ENCODE results near the gene SLC30A9. TPM values are rescaled to one million over a fixed set of nuclear protein-coding genes. Genes with fewer than 3 reads are reported as not detected.

The SLC30A9 gene
- total and polyA plus RNA-seq, 2 experiments from 2014 or later = 67.3 to 74.6 TPM

- TF ChIP-seq CTCF (conservative IDR thresholded peaks at IDR 0.05; ENCODE audit: low read depth in 2 of 2) (no peak), ZNF331 (CRISPR knock-in tag; IDR thresholded peaks at IDR 0.05; ENCODE audit: low read depth) (no peak), JUNB (IDR thresholded peaks at IDR 0.05; ENCODE audit: unreplicated experiment) (no peak)
- TF ChIP-seq, protein P1, sequence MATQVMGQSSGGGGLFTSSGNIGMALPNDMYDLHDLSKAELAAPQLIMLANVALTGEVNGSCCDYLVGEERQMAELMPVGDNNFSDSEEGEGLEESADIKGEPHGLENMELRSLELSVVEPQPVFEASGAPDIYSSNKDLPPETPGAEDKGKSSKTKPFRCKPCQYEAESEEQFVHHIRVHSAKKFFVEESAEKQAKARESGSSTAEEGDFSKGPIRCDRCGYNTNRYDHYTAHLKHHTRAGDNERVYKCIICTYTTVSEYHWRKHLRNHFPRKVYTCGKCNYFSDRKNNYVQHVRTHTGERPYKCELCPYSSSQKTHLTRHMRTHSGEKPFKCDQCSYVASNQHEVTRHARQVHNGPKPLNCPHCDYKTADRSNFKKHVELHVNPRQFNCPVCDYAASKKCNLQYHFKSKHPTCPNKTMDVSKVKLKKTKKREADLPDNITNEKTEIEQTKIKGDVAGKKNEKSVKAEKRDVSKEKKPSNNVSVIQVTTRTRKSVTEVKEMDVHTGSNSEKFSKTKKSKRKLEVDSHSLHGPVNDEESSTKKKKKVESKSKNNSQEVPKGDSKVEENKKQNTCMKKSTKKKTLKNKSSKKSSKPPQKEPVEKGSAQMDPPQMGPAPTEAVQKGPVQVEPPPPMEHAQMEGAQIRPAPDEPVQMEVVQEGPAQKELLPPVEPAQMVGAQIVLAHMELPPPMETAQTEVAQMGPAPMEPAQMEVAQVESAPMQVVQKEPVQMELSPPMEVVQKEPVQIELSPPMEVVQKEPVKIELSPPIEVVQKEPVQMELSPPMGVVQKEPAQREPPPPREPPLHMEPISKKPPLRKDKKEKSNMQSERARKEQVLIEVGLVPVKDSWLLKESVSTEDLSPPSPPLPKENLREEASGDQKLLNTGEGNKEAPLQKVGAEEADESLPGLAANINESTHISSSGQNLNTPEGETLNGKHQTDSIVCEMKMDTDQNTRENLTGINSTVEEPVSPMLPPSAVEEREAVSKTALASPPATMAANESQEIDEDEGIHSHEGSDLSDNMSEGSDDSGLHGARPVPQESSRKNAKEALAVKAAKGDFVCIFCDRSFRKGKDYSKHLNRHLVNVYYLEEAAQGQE (IDR thresholded peaks at IDR 0.05; ENCODE audit: unreplicated experiment) = no peak
- TF ChIP-seq, protein P2, sequence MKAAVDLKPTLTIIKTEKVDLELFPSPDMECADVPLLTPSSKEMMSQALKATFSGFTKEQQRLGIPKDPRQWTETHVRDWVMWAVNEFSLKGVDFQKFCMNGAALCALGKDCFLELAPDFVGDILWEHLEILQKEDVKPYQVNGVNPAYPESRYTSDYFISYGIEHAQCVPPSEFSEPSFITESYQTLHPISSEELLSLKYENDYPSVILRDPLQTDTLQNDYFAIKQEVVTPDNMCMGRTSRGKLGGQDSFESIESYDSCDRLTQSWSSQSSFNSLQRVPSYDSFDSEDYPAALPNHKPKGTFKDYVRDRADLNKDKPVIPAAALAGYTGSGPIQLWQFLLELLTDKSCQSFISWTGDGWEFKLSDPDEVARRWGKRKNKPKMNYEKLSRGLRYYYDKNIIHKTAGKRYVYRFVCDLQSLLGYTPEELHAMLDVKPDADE (IDR thresholded peaks at IDR 0.05) = no peak
These were observed 98.1 kb downstream of the SLC30A9 start (continued) for GRCh38 chr4:42088386-42088785.

GRCh38 chr4:42101446-42101975 is 111.2 kb downstream of the SLC30A9 start:
- Mint-ChIP-seq H3K4me1 (no peaks in the 10 kb centered on the region), H3K4me3 (no peak overlapping the region), H3K27ac (no peak overlapping the region), H3K9me3 (no peaks in the 10 kb centered on the region), H3K27me3 (ENCODE audit: insufficient read depth, low read depth, poor library complexity) (peaks cover 1% of the 10 kb centered on the region), H3K36me3 (ENCODE audit: low read depth) (peaks cover 8% of the 10 kb centered on the region; the same call in 1 of the 3 replicates)
- DNase-seq (ENCODE audit: low spot score) = no peak
- ATAC-seq = no peak
- no peaks in the 10 kb centered on the region for H3K27me3 ChIP-seq (ENCODE audit: insufficient read depth)
- no peak overlapping the region for H2AFZ ChIP-seq
- H3K4me1 ChIP-seq (ENCODE audit: insufficient read depth) = no peaks in the 10 kb centered on the region
- no peaks in the 10 kb centered on the region for H3F3A ChIP-seq (replicated peaks; ENCODE audit: low read depth)
- H3K9me2 ChIP-seq (ENCODE audit: insufficient read depth) = no peaks in the 10 kb centered on the region
- no peak overlapping the region for H3K4me2 ChIP-seq
- H3K79me2 ChIP-seq (replicated peaks; ENCODE audit: insufficient read depth) = no peaks in the 10 kb centered on the region
- no peak overlapping the region for H3K4me3 ChIP-seq
- H4K20me1 ChIP-seq (replicated peaks; ENCODE audit: insufficient read depth) = no peaks in the 10 kb centered on the region
- no peak overlapping the region for H3K27ac ChIP-seq (ENCODE audit: low read depth)
- no peaks in the 10 kb centered on the region for H3K36me3 ChIP-seq (ENCODE audit: insufficient read depth)
- TF ChIP-seq CREB1 (CRISPR knock-in tag; IDR thresholded peaks at IDR 0.05; ENCODE audit: low read depth) (no peak), POLR2AphosphoS5 (IDR thresholded peaks at IDR 0.05; ENCODE audit: low read depth) (no peak), CTCF (conservative IDR thresholded peaks at IDR 0.05; ENCODE audit: low read depth in 2 of 2) (no peak), ZNF114 (CRISPR knock-in tag; IDR thresholded peaks at IDR 0.05) (no peak)
- TF ChIP-seq, protein P2 (IDR thresholded peaks at IDR 0.05) = no peak

Data from GM23338 (cell line).